Measurements from ENCODE around the gene BRSK2. TPM values are rescaled to one million over a fixed set of nuclear protein-coding genes. Genes with fewer than 3 reads are reported as not detected.

BRSK2 gene
- total RNA-seq, 4 donors from 2014 or later = 0.72 to 1.6 (median 0.82) TPM; not detected in 1

DNA sequence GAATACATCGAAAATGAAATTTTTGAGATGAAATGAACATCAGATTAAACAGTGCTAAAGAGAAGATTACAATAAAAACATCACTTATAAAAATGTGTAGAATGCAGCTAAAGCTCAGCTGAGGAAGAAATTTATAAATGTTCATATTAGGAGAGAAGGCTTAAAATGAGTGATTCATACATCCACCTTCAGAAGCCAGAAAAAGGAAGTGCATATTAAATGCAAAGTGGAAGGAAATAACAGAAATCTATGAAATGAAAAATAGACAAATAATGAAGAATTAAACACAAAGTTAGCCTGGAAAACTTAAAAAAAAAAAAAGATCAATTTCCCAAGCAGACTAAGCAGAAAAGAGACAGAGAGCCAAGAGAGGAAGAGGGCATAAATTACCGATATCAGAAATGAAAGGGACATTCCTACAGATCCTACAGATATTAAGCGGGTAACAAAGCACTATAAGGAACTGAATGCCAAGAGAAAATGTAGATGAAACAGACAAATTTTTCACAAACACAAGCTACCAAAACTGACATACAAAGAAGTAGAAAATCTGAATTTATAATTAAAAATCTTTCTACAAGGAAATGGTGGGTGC lies 104.0 kb downstream of the BRSK2 start:
- ATAC-seq (ENCODE audit: low FRiP score) (no peak), DNase-seq (ENCODE audit: low spot score) (no peak)
- TF ChIP-seq, protein P1, sequence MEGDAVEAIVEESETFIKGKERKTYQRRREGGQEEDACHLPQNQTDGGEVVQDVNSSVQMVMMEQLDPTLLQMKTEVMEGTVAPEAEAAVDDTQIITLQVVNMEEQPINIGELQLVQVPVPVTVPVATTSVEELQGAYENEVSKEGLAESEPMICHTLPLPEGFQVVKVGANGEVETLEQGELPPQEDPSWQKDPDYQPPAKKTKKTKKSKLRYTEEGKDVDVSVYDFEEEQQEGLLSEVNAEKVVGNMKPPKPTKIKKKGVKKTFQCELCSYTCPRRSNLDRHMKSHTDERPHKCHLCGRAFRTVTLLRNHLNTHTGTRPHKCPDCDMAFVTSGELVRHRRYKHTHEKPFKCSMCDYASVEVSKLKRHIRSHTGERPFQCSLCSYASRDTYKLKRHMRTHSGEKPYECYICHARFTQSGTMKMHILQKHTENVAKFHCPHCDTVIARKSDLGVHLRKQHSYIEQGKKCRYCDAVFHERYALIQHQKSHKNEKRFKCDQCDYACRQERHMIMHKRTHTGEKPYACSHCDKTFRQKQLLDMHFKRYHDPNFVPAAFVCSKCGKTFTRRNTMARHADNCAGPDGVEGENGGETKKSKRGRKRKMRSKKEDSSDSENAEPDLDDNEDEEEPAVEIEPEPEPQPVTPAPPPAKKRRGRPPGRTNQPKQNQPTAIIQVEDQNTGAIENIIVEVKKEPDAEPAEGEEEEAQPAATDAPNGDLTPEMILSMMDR (IDR thresholded peaks at IDR 0.05) = no peak

DNA sequence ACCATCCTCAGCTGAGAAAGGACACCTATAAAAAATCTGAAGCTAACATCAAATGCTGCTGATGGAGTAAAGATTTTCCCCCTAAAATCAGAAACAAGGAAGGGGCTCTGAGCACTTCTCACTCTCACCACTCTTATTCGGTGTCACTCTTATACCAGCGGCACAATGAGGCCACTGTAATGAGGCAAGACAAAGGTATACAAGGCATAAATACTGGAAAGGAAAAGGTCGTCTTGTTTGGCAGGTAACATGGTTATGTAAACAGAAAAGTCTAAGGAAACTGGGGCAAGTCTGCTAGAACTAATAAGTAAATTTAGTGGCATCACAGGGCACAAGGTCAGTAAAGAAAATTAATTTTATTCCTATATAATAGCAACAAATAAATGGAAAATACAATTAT lies 104.9 kb downstream of the BRSK2 start:
- DNase-seq (ENCODE audit: low spot score) = no peak
- ATAC-seq (ENCODE audit: low FRiP score) = no peak
- TF ChIP-seq, protein P1 (IDR thresholded peaks at IDR 0.05) = no peak

DNA sequence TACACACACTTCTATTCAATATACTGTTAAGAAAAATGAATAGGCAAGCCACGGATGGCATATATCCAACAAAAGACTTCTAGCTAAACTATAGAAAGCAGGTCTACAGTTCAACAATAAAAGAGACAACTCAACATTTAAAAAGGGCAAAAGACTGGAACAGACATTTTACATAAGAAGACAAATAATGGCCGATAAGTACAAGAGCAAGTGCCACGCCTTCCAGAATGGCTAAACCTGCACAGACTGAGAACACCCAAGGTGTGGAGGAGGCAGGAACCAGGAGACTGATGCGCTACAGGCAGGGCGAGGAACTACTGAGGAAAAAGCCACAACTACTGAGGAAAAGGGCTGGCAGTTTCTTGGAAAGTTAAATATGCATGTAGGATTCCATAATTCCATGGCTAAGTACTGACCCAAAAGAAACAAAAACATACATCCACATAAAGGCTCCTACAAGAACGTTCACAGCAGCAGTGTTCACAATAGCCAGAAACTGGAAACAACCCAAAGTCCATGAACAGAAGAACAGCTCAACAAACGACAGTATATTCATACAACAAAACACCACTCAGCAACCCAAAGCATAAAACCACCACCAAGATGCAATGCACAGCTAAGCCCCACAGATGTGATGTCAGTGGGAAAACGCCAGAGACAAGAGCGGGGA lies 106.5 kb downstream of the BRSK2 start:
- ATAC-seq (ENCODE audit: low FRiP score) = no peak
- DNase-seq (ENCODE audit: low spot score) = no peak
- TF ChIP-seq, protein P1 (IDR thresholded peaks at IDR 0.05) = no peak

DNA sequence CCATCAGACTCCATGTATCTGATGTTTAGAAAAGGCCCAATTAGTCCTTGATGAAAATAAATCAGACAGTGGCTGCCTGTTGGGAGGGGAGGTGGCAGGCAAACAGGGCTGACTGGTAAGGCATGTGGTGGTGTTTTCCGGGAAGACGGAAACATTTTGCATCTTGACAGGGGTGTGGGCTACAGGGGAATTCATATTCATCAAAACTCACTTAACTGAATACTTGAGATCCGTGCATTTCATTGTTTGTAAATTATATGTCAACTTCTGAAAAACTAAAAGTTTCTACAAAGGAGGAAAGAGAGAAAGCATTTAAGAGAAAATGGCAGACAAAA lies 107.0 kb downstream of the BRSK2 start:
- TF ChIP-seq, protein P1 (IDR thresholded peaks at IDR 0.05) = no peak
- DNase-seq (ENCODE audit: low spot score) (no peak), ATAC-seq (ENCODE audit: low FRiP score) (no peak)

DNA sequence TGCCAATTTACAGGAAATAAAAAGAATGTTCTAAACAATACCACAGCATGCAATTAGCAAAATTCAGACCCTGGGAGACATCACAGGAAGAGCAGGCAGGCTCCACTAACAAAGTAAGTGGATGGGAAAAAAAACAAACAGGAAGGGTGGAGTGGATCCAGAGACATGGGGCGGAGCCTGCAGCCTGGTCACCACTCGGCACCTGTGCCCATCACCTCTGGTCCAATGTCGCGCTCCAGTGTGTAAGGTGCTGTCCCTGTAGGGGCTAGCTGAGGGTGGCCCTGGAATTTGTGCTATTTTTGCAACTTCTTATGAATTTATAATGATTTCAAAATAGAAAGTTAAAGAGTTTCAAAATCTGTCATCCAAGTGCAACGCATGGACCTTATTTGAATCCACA lies 107.9 kb downstream of the BRSK2 start:
- TF ChIP-seq, protein P1 (IDR thresholded peaks at IDR 0.05) = no peak
- DNase-seq (ENCODE audit: low spot score) = no peak

DNA sequence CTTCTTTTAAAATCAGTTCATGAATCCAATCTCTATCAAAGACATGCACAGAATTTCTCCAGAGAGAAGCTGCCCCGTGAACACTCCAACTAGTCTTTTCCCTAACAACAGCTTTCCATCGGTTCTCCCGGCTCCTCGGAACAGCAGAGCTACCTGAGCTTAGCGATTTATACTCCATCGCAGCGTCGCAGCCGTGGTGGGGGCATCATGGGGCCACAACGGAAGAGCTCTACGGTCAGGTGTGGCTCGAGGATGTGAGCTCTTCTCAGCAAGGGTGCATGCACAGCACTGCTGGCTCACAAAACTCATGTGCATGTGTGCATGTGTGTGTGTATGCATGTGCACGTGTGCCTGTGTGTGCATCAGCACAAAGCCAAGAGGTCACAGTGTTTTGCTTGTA lies 108.5 kb downstream of the BRSK2 start:
- ATAC-seq (ENCODE audit: low FRiP score) (no peak), DNase-seq (ENCODE audit: low spot score) (no peak)
- TF ChIP-seq, protein P1 (IDR thresholded peaks at IDR 0.05) = no peak

More for the DNA sequence above, 107.9 kb downstream of the BRSK2 start:
- ATAC-seq (ENCODE audit: low FRiP score) = no peak

DNA sequence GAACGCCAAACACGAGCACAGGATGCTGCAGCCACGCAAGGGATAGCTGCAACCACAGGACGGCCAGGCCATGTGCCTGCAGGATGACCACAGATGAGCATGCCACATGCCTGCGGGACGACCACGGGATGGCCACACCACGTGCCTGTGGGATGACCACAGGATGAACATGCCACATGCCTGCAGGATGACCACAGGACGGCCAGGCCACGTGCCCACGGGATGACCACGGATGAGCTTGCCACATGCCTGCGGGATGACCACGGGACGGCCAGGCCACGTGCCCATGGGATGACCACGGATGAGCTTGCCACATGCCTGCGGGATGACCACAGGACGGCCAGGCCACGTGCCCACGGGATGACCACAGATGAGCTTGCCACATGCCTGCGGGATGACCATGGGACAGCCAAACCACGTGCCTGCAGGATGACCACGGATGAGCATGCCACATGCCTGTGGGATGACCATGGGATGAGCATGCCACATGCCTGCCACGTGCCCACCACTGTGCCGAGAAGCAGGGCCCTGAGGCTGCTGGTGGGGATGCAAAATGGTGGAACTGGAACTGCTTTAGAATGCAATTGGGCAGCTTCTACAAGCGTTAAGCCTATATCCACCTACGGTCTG lies 109.6 kb downstream of the BRSK2 start:
- ATAC-seq (ENCODE audit: low FRiP score) (no peak), DNase-seq (ENCODE audit: low spot score) (no peak)
- TF ChIP-seq, protein P1 (IDR thresholded peaks at IDR 0.05) = no peak
